22Rv1 (cell line): ENCODE data around the gene NECAB3.

Experiments
- H3K27ac ChIP-seq: fragments of 450-650 bp; 2 replicates; pipeline ENCODE4 v1.5.1; 2017
- CTCF ChIP-seq: fragments of 450-650 bp; IDR thresholded peaks from 2 replicates; pipeline ENCODE4 v1.5.1; 2017; ENCODE audit warnings: mild to moderate bottlenecking
- ZFX ChIP-seq: fragments of 450-650 bp; IDR thresholded peaks from 2 replicates; pipeline ENCODE4 v1.6.1; 2017; ENCODE audit warnings: antibody characterized with exemption, borderline replicate concordance

The NECAB3 gene

DNA sequence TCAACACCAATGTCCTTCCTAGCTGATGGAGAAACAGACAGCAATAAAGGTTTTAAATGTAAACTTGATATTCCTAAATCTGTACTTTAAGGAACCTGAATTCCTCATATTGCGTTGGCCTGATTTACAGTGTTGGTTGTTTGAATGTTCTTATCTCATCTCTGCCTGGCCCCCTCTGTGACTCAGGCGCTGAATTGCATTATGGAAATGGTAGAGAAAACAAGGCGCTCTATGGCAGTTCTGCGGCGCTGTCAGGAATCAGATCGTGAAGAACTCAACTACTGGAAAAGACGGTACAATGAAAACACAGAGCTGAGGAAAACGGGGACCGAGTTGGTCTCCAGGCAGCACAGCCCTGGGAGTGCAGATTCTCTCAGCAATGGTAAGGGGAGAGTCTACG, 44.7 kb downstream of the NECAB3 start:
- H3K27ac ChIP-seq = no peak overlapping the region
- TF ChIP-seq ZFX = no peak
- TF ChIP-seq CTCF = no peak

DNA sequence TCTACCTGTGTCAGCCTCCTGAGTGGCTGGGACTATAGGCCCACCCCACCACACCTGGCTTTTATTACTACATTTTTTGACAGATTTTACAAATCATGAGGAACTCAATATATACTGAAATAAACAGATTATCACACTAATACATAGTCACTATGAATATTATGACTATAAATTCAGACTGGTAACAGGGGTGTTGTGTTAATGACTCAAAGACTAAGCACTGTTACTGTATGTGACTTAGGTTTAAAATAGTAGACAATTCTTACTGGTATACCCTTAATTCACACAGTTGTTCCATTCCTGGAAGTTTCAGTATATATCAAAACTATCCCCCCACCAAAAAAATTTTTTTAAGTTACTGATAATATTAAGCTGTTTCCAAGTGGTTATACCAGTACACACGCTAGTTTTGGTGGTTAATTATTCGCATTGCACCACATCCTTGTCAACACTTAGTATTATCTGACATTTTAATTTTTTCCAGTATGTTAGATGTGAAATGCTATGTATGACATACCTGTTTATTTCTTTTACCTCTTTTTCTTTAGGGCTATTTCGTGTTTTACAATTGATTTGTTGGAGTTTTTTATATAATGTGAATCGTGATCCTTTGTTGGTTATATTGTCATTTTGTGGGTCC, 46.5 kb downstream of the NECAB3 start:
- TF ChIP-seq ZFX = no peak
- TF ChIP-seq CTCF = no peak
- no peak overlapping the region for H3K27ac ChIP-seq

DNA sequence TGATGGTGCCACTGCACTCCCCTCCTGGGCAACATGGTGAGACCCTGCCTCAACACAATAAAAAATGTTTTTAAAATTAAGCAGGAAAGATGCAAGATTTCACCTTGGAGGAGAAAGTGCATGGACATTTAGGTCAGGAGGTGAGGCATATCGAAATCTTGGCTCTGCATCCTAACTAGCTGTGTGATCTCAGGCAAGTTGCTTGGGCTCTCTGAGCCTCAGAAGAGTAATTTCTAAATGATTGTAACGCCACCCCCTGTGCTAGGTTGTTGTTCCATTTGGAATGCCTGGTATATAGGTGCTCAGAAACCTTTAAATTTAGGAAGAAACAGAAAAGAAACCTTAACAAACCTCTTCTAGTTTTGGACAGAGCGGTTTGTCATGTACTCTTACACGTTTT, 48.0 kb downstream of the NECAB3 start:
- TF ChIP-seq CTCF (no peak), ZFX (no peak)
- H3K27ac ChIP-seq = no peak overlapping the region

DNA sequence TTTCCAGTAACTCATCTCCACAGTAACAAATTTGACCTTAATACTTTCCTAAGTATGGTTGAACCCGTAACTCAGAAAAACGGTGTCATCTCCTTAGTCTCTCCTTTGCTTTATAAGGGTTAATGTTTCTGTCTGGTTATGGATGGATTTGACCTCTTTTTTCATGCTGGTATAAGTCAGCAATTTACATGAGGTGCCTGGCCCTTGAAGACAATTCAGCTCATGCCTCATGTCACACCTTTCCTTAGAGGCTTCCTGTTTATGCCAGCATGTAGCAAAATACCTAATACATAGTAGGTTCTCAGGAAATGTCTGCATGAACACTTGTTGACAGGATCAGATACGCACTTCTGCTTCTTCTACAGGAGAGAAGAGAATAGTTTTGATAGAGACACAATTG, 49.8 kb downstream of the NECAB3 start:
- no peak for TF ChIP-seq CTCF
- TF ChIP-seq ZFX = no peak
- H3K27ac ChIP-seq = no peak overlapping the region

GRCh38 chr20:33622705-33623365, 51.4 kb downstream of the NECAB3 start:
- H3K27ac ChIP-seq = no peak overlapping the region
- TF ChIP-seq CTCF (no peak), ZFX (no peak)

GRCh38 chr20:33621717-33622400, 52.4 kb downstream of the NECAB3 start:
- no peak overlapping the region for H3K27ac ChIP-seq
- no peak for TF ChIP-seq CTCF
- TF ChIP-seq ZFX = no peak

GRCh38 chr20:33612001-33612400, 62.2 kb downstream of the NECAB3 start:
- H3K27ac ChIP-seq = no peak overlapping the region
- TF ChIP-seq ZFX (no peak), CTCF (no peak)
